PC-3 (cell line): ENCODE results near the gene KIFC1. TPM values are rescaled to one million over a fixed set of nuclear protein-coding genes. Genes with fewer than 3 reads are reported as not detected.

Experiments
- ATAC-seq: fragments of 200-7000 bp; cut with Tn5 transposase; 2 replicates; pipeline ENCODE4 v1.9.1; 2020; ENCODE audit warnings: mild to moderate bottlenecking, moderate library complexity
- BruUV-seq: library from RNA; stranded (reverse); fragments of 400-500 nt; replicated peaks from 2 replicates; lab custom pipeline; 2021; lab: Mats Ljungman, UMichigan
- CTCF ChIA-PET: fragments of 300-600 bp; sonication (Branson Sonifier 250); formaldehyde crosslinking; loops from one replicate; lab custom pipeline; 2022; ENCODE audit warnings: antibody characterized with exemption; lab: Charles Lee
- POLR2A ChIA-PET: fragments of 300-600 bp; sonication (Branson Sonifier 250); formaldehyde crosslinking; loops from one replicate; lab custom pipeline; 2022; ENCODE audit warnings: antibody characterized with exemption; ENCODE audit not compliant: unreplicated experiment; lab: Charles Lee
- DNase-seq: peaks from one replicate; pipeline ENCODE4 v3.0.0-alpha.2; 2015
- H2AFZ ChIP-seq: fragments of 300-600 bp; sonication (generic); 2 replicates; pipeline ENCODE4 v1.6.0; 2016; ENCODE audit warnings: antibody characterized with exemption, low read length
- H3F3A ChIP-seq: fragments of 300-600 bp; sonication (generic); one replicate; pipeline ENCODE4 v1.6.0; 2017; ENCODE audit warnings: antibody characterized with exemption, low read length, control low read depth, mild to moderate bottlenecking; ENCODE audit not compliant: unreplicated experiment
- H3K27ac ChIP-seq: fragments of 300-600 bp; sonication (generic); 2 replicates; pipeline ENCODE4 v1.5.1; 2016; ENCODE audit warnings: mild to moderate bottlenecking, low read length
- H3K27me3 ChIP-seq: fragments of 300-600 bp; sonication (generic); 2 replicates; pipeline ENCODE4 v1.6.1; 2016; ENCODE audit warnings: low read length, mixed read lengths
- H3K36me3 ChIP-seq: fragments of 300-600 bp; sonication (generic); 2 replicates; pipeline ENCODE4 v1.6.1; 2016; ENCODE audit warnings: low read depth, mixed run types, low read length, mixed read lengths
- H3K4me1 ChIP-seq: fragments of 300-600 bp; sonication (generic); 2 replicates; pipeline ENCODE4 v1.5.1; 2016; ENCODE audit warnings: low read length; ENCODE audit not compliant: insufficient read depth
- H3K4me2 ChIP-seq: fragments of 300-600 bp; sonication (generic); 2 replicates; pipeline ENCODE4 v1.6.0; 2016; ENCODE audit warnings: low read length
- H3K4me3 ChIP-seq: fragments of 300-600 bp; sonication (generic); 2 replicates; pipeline ENCODE4 v1.5.1; 2016; ENCODE audit warnings: mild to moderate bottlenecking, low read length, mixed read lengths
- H3K79me2 ChIP-seq: fragments of 300-600 bp; sonication (generic); 2 replicates; pipeline ENCODE4 v1.6.1; 2017; ENCODE audit warnings: low read length, mixed read lengths
- H3K9ac ChIP-seq: fragments of 300-600 bp; sonication (generic); 2 replicates; pipeline ENCODE4 v1.6.0; 2016; ENCODE audit warnings: mild to moderate bottlenecking, low read length
- H3K9me2 ChIP-seq: fragments of 300-600 bp; sonication (generic); replicated peaks from 2 replicates; pipeline ENCODE4 v1.6.1; 2016; ENCODE audit warnings: mixed run types, low read length, mixed read lengths
- H3K9me3 ChIP-seq: fragments of 300-600 bp; sonication (generic); 2 replicates; pipeline ENCODE4 v1.6.1; 2016; ENCODE audit warnings: low read length, mixed read lengths
- H4K20me1 ChIP-seq: fragments of 300-600 bp; sonication (generic); 2 replicates; pipeline ENCODE4 v1.6.1; 2016; ENCODE audit warnings: low read length, mixed read lengths
- CTCF ChIP-seq: fragments of 300-600 bp; sonication (generic); conservative IDR thresholded peaks from 2 replicates; pipeline ENCODE4 v1.5.1; 2017; ENCODE audit warnings: antibody characterized with exemption, low read depth, mild to moderate bottlenecking, low read length
- EZH2 ChIP-seq: fragments of 300-600 bp; sonication (generic); IDR thresholded peaks from one replicate; pipeline ENCODE4 v1.6.1; 2017; ENCODE audit warnings: antibody characterized with exemption, mild to moderate bottlenecking, low read length; ENCODE audit not compliant: unreplicated experiment
- EZH2phosphoT487 ChIP-seq: fragments of 300-600 bp; sonication (generic); IDR thresholded peaks from 2 replicates; pipeline ENCODE4 v1.6.1; 2018; ENCODE audit warnings: mild to moderate bottlenecking, antibody characterized with exemption, low read length, borderline replicate concordance
- intact Hi-C: fragments of 100-400 bp; cut with micrococcal nuclease; formaldehyde crosslinking; loops from 2 replicates; pipeline ENCODE4 v1.9.0; 2023
- total RNA-seq: library from RNA; depleted of rRNA; stranded (reverse); fragments of >200 nt; gene quantifications from 2 replicates; pipeline ENCODE4 v1.2.3, GENCODE V29; 2014

Gene KIFC1
- total RNA-seq, 1 experiment from 2014 or later: 66.7 TPM

GRCh38 chr6:33405386-33405940 lies 13.8 kb downstream of the KIFC1 start:
- Histone ChIP-seq H3K4me1 (peaks cover 9% of the 10 kb centered on the region; the same call in 1 of the 2 replicates), H3K27me3 (no peaks in the 10 kb centered on the region), H3K4me3 (no peak overlapping the region), H3K9me2 (no peaks in the 10 kb centered on the region), H3K4me2 (no peak overlapping the region), H3K79me2 (no peaks in the 10 kb centered on the region), H3K36me3 (peaks cover 61% of the 10 kb centered on the region), H4K20me1 (no peaks in the 10 kb centered on the region), H2AFZ (no peak overlapping the region), H3K27ac (no peak overlapping the region), H3K9ac (no peak overlapping the region), H3K9me3 (no peaks in the 10 kb centered on the region), H3F3A (peaks cover 16% of the 10 kb centered on the region)
- BruUV-seq: no TSS peak
- intact Hi-C loops: loop anchor here (5.0 kb wide), 1 partner anchor 108 kb away; the partner anchor contains the start of gene RGL2
- ATAC-seq (no peak), DNase-seq (no peak)
- no peak for TF ChIP-seq EZH2phosphoT487
- no peak for TF ChIP-seq EZH2
- TF ChIP-seq CTCF: no peak
- ChIA-PET POLR2A (no interaction called here), CTCF (no interaction called here)

- no peak overlapping the region for H3K9ac ChIP-seq
- CTCF ChIA-PET: no interaction called here
- ATAC-seq: no peak
Measured at GRCh38 chr6:33406126-33406525, 14.5 kb downstream of the KIFC1 start.

More at GRCh38 chr6:33406126-33406525, 14.5 kb downstream of the KIFC1 start:
- Histone ChIP-seq H3K4me3 (no peak overlapping the region), H3K79me2 (peaks cover 2% of the 10 kb centered on the region), H4K20me1 (no peaks in the 10 kb centered on the region), H3K4me1 (peaks cover 9% of the 10 kb centered on the region; the same call in 1 of the 2 replicates), H3K4me2 (no peak overlapping the region), H3K9me3 (no peaks in the 10 kb centered on the region), H3K9me2 (no peaks in the 10 kb centered on the region), H2AFZ (no peak overlapping the region), H3F3A (peaks cover 16% of the 10 kb centered on the region), H3K27ac (no peak overlapping the region), H3K27me3 (no peaks in the 10 kb centered on the region), H3K36me3 (peaks cover 61% of the 10 kb centered on the region)
- intact Hi-C loops: loop anchor here (5.0 kb wide), 1 partner anchor 109 kb away; the partner anchor contains the start of gene RGL2
- no peak for DNase-seq
- POLR2A ChIA-PET: no interaction called here
- BruUV-seq: no TSS peak
- TF ChIP-seq CTCF (no peak), EZH2phosphoT487 (no peak), EZH2 (no peak)
